GM19397 (cell line): ENCODE measurements around the gene SZT2.
"Not testable (repeated sequence)": the region's sequence is repeated elsewhere in the genome, so short reads cannot be mapped to it uniquely, and the experiment has no call there.

Experiments
- ATAC-seq: cut with Tn5 transposase; IDR thresholded peaks from one replicate; pipeline ENCODE4 v1.9.1; 2021; ENCODE audit warnings: mild to moderate bottlenecking, moderate library complexity; ENCODE audit not compliant: unreplicated experiment

The SZT2 gene

GRCh38 chr1:43451701-43452532 is 62.2 kb downstream of the SZT2 start:
- ATAC-seq: no peak

- ATAC-seq: no peak
Measured at GRCh38 chr1:43452789-43453441, 63.2 kb downstream of the SZT2 start.

DNA sequence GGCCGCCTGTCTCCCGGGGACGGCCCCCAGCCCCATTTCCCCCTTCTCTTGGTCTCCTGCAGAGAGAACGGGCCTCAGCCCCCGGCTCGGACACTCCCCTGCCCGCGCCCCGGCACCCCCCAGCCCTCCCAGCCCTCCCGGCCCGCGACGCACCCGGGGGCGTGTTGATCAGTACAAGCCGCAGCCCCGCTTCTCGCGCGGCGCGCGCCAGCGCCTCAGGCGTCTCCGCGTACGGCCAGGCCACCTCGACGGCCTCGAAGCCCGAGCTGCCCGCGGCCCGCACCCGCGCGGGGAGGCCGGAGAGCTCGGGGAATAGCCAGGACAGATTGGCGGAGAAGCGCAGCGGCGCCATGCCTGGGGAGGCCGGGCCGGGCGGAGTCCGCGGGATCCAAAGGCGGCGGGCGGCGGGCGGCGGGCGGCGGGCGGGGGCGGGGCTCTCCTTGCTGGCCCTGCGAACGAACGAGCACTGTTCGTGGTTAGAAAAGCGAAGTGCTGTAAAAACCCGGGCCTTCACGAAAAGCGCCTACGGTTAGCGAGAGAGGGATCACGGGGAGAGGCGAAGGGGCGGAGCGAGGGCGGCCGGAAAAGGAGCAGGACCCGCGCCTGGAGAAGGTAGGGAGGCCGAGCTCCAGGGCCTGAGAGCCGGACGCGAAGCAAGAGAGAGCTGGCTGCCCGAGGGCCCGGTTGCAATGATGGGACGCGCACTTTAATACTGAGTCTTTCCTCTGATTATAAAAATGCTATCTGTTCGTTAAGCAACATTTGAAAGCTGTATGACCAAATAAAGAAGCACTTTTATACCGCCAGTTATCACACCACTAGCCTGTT is 64.0 kb downstream of the SZT2 start, which contains the start of gene HYI:
HYI (minus strand) TSS at position 490 of the 828 bp plus-strand sequence; CDS start at position 352, 138 bp downstream.
- ATAC-seq: no peak

DNA sequence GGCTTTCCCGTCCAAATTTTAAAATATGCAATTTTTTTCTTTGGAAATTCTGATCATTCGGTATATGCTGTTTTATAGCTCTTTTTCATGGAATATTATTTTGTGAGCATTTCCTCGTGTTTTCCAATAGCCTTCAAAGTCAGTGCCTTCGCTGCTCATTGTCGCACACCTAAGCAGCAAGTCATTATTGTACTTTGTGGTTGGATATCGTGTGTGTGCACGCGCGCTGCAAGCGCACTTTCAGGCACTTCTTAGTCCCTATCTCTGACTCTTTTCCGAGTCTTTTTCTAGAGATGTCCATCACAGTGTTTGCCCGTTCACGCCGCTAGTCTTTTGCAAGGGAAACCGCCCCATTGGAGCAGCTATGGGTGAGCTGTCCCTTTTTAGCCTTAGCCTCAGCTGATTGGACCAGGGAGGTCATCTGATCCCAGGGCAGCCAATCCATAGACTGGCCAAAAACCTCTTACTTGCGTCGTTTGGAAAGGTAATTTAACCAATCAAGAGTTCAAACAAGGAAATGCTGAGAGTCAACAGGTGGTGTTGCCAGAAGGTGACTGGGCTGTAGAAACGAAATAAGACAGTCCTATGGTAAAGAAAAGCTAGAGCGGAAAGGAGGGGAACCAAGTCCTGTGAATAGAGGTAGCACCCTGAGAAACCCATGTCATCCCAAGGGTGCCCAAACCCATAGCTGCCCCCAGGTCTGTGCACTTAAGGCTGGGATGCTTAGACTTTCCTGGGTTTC is 64.7 kb downstream of the SZT2 start:
- ATAC-seq: peak; percentile 66

- no peak for ATAC-seq
Measured at GRCh38 chr1:43455213-43455889, 65.7 kb downstream of the SZT2 start.

DNA sequence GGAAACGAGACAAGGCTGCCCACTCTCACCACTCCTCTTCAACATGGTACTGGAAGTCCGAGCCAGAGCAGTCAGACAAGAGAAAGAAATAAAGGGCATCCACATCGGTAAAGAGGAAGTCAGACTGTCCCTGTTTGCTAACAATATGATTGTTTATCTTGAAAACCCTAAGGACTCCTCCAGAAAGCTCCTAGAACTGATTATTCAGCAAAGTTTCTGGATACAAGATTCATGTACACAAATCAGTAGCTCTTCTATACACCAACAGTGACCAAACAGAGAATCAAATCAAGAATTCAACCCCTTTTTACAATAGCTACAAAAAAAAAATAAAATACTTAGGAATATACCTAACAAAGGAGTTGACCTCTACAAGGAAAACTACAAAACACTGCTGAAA is 68.7 kb downstream of the SZT2 start:
- ATAC-seq: not testable (repeated sequence)

- ATAC-seq: no peak
Measured at GRCh38 chr1:43460988-43461693, 71.4 kb downstream of the SZT2 start.

GRCh38 chr1:43463479-43463878 is 73.8 kb downstream of the SZT2 start:
- ATAC-seq: no peak

DNA sequence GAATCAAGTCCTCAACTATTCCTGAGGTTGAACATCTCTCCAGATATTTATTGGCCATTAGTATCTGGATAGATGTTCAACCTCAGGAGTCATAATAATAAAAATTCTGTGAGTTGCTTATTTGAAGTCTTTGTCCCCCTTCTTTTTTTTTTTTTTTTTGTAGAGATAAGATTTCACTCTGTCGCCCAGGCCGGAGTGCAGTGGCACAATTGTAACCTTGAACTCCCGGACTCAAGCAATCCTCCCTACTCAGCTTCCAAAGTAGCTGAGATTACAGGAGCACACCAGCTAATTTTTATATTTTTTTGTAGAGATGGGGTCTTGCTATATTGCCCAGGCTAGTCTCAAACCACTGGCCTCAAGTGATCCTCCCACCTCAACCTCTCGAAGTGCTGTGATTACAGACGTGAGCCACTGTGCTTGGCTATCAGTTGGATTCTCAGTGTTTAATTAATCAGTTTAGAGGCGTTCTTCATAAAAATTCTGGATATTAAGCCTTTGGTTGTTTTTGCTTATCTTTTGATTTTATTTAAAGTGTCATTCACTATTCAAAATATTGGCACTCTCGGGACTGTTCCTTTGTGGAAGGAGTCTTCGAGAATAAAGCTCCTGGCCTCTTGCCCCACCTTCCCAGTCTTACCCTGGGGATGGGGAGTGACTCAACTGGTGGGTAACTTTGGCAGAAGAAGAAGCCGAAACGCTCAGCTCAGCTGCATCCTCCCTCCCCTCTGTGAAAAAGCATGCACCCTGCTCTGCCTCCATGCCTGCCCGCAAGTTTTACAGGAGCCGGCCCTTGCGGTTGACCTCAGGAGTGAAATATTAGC is 75.2 kb downstream of the SZT2 start:
- no peak for ATAC-seq

DNA sequence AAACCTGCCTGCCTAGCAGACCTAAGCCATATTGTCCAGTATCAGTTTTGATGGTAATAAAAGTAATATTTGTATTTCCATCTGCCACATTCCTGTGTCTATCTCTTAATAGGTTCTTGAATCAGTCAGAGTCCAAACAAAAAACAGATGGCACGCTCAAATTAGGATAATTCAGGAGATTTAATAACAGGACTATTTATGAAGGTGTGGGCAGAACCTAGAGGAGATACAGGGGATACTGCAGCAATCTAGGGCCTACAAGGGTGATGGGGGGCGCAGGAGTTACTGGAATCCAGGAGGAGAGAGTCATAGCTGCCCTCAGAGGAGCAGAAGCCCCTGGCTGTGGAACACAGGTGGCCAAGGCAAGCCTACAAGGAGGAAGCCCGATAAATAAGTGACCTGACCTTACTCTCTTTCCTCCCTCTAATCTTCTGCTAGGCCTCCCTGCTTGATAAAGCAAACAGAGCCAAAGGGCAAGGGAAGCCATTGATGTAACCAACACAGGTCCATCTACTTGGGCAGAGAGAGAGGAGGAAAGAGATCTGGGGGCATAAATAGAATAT is 75.9 kb downstream of the SZT2 start:
- ATAC-seq: no peak

DNA sequence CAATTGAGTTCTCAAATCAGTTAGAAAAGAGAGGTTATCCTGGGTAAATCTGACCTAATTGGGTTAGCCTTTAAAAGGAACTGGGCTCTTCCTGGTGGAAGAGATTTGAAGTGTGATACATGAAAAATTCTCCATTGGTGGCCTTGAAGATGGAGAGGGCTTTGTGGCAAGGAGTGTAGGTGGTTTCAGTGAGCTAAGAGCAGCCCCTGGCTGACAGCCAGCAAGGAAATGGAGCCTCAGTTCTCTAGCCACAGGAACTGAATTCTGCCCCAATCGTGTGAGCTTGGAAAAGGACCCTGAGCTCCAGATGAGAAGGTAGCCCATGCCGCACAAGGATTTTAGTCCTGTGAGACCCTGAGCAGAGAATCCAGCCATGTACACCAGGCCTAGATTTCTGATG is 76.7 kb downstream of the SZT2 start:
- ATAC-seq: no peak

GRCh38 chr1:43468414-43468813 is 78.7 kb downstream of the SZT2 start:
- ATAC-seq: no peak

- ATAC-seq: no peak
Measured at GRCh38 chr1:43469932-43470331, 80.2 kb downstream of the SZT2 start.

DNA sequence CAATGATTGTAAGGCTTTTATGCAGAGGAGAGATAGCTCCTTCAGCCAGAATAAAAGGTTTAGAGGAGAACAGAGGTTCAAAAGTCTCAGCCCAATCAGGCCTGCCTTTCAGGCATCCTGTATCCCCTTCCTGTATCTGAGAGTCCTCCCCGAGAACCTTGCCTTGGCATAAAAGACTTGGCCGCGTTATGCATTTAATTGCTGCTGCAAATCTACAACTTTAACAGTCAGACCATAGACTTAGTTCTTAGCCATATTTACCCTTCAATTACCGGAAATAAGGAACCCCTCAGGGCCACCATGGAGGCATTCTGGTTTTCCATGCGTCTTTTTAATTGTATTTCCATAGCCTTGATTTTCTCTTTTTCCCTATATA is 82.4 kb downstream of the SZT2 start:
- ATAC-seq: no peak

GRCh38 chr1:43472463-43473151 is 82.9 kb downstream of the SZT2 start:
- not testable (repeated sequence) for ATAC-seq

DNA sequence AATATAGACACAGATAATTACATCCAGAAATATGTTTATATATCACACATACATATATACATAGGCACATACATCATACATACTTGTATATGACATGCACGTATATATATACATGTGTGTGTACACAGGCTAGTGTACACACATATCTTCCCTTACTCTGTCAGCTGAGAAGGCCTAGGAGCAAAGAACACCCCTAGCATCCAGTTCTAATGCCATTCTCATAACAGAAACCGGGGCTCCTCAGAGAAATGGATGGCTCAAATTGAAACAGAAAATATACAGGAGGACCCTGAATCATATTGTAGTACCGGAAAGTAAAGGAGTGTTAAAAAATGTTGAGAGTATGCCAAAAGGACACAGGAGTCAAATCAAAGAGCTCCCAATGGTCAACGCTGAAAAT is 83.8 kb downstream of the SZT2 start:
- no peak for ATAC-seq

GRCh38 chr1:43475611-43476401 is 86.1 kb downstream of the SZT2 start:
- not testable (repeated sequence) for ATAC-seq
